C4-2B (cell line): ENCODE data around the gene MYD88.

Source experiments
- ZFX ChIP-seq: fragments of 450-650 bp; IDR thresholded peaks from 2 replicates; pipeline ENCODE4 v1.6.1; 2017
- TF ChIP-seq, protein P1 (sequence below): fragments of 450-650 bp; conservative IDR thresholded peaks from 2 replicates; pipeline ENCODE4 v1.5.1; 2017; ENCODE audit warnings: mild to moderate bottlenecking

DNA sequence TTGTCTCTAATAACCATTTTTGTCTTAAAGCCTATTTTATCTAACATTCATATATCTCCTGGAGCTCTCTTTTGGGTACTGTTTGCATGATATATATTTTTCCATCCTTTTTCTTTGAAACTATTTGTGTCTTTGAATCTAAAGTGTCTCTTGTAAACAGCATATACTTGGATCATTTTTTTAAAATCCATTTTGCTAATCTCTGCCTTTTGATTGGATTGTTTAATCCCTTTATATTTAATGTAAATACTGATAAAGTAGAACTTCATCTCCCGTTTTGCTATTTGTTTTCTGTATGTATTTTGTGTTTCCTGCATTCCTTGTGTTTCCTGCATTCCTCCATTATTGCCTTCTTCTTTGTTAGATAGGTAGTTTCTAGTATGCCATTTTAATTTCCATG, 32.9 kb upstream of the MYD88 start:
- TF ChIP-seq, protein P1, sequence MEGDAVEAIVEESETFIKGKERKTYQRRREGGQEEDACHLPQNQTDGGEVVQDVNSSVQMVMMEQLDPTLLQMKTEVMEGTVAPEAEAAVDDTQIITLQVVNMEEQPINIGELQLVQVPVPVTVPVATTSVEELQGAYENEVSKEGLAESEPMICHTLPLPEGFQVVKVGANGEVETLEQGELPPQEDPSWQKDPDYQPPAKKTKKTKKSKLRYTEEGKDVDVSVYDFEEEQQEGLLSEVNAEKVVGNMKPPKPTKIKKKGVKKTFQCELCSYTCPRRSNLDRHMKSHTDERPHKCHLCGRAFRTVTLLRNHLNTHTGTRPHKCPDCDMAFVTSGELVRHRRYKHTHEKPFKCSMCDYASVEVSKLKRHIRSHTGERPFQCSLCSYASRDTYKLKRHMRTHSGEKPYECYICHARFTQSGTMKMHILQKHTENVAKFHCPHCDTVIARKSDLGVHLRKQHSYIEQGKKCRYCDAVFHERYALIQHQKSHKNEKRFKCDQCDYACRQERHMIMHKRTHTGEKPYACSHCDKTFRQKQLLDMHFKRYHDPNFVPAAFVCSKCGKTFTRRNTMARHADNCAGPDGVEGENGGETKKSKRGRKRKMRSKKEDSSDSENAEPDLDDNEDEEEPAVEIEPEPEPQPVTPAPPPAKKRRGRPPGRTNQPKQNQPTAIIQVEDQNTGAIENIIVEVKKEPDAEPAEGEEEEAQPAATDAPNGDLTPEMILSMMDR: no peak
- no peak for TF ChIP-seq ZFX
